Spinal cord (tissue), 10 donors: ENCODE results near the gene CNIH3. TPM values are rescaled to one million over a fixed set of nuclear protein-coding genes. Genes with fewer than 3 reads are reported as not detected.

Experiments
- DNase-seq, 6 donors: peaks; one replicate each; pipeline versions ENCODE4 v3.0.0 to v3.0.0-alpha.2; 2013 to 2015; ENCODE audit warnings: low spot score in 6 of 6, low read depth in 4 of 6
- H3K27ac ChIP-seq: one replicate; pipeline ENCODE4 v1.5.1; 2013; ENCODE audit warnings: low read depth, low read length, control low read depth
- H3K27me3 ChIP-seq: one replicate; pipeline ENCODE4 v1.6.1; 2013; ENCODE audit warnings: low read length; ENCODE audit not compliant: control insufficient read depth, insufficient read depth
- H3K36me3 ChIP-seq: one replicate; pipeline ENCODE4 v1.6.1; 2013; ENCODE audit warnings: low read length; ENCODE audit not compliant: control insufficient read depth, insufficient read depth
- H3K4me1 ChIP-seq: one replicate; pipeline ENCODE4 v1.6.1; 2013; ENCODE audit warnings: low read length; ENCODE audit not compliant: control insufficient read depth, insufficient read depth
- H3K4me3 ChIP-seq: one replicate; pipeline ENCODE4 v1.5.1; 2013; ENCODE audit warnings: low read depth, low read length, control low read depth
- H3K9me3 ChIP-seq: one replicate; pipeline ENCODE4 v1.6.1; 2013; ENCODE audit warnings: low read length; ENCODE audit not compliant: control insufficient read depth, insufficient read depth
- WGBS: methylation state at CpG from one replicate; pipeline ENCODE4 v1.1.5; 2013; ENCODE audit warnings: missing lambda C conversion rate; ENCODE audit not compliant: insufficient coverage; 5-methylcytosine and 5-hydroxymethylcytosine counted together
- polyA plus RNA-seq, 2 donors: library from polyadenylated mRNA; unstranded; fragments of 120-200 nt; gene quantifications; one replicate each; pipeline ENCODE4 v1.2.1, GENCODE V29; 2013; ENCODE audit not compliant: insufficient read length in 2 of 2
- total RNA-seq, 2 donors: library from RNA; depleted of rRNA in 1 of 2; stranded (reverse); fragments of 120-200 nt in 1 of 2; fragments of >200 nt in 1 of 2; gene quantifications; one replicate each; pipeline versions ENCODE4 v1.2.3 to v1.2.4, GENCODE V29; 2013 to 2014
- donor health status: healthy.

The CNIH3 gene
- total and polyA plus RNA-seq, 4 donors, result 8.3 to 18.6 (median 13.1) TPM

DNA sequence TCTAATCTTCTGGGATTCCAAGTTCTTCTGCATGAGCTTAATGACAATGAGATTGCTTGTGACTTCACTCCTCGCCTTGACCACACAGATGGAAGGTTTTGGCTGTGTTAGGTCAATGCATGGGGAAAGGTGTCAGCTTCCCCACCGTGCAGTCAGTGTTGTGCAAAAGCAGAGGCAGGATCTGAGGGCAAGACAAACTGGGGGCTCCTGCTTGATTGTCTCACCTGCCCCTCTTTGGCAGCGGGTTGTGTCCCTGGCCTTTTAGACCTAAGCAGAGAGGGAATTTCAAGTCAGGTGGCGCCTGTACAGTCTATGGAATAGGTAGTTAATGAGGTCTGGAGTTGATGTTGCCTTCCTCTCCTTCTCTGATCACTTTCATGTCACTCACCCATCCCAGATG is 150.1 kb downstream of the CNIH3 start:
- no peaks in the 10 kb centered on the region for H3K27me3 ChIP-seq

DNA sequence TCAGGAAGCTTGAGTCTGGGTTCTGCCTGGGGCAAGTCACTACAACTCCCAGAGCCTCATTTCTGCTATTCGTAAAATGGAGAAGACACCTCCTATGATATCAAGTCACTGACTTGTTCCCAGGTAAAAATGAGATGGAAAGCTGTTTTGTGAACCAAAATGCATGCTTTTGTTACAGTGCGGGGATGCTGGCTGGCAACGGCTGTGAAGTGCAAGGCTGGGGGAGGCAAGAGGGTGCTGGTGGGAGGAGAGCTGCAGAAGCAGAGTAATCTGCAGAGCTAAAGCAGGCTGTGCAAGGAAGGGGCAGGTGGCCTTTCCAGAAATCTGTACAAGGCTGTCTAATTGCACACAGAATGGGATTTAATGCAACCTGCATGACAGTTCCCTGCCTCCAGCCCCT is 150.9 kb downstream of the CNIH3 start:
- DNase-seq, result peak in 1 of 6 donors; percentile 28
- WGBS, result 80% methylated on average over 2 of the region's 3 CpGs

More for the DNA sequence above, 150.1 kb downstream of the CNIH3 start:
- 68% methylated on average over 2 of the region's 4 CpGs for WGBS
- H3K9me3 ChIP-seq, result no peaks in the 10 kb centered on the region
- DNase-seq, result no peak
- no peaks in the 10 kb centered on the region for H3K36me3 ChIP-seq
- H3K4me3 ChIP-seq, result no peak overlapping the region
- H3K27ac ChIP-seq, result no peak overlapping the region
- H3K4me1 ChIP-seq, result peaks cover 3% of the 10 kb centered on the region

GRCh38 chr1:224767676-224768075 is 151.6 kb downstream of the CNIH3 start:
- no CpG with 5 or more reads among the region's 2 CpGs for WGBS
- Histone ChIP-seq H3K27ac (no peak overlapping the region), H3K36me3 (no peaks in the 10 kb centered on the region), H3K4me1 (peaks cover 3% of the 10 kb centered on the region), H3K4me3 (no peak overlapping the region), H3K27me3 (no peaks in the 10 kb centered on the region), H3K9me3 (no peaks in the 10 kb centered on the region)
- peak in 3 of 6 donors; percentile 15 to 91 (median 19) for DNase-seq

More for the DNA sequence above, 150.9 kb downstream of the CNIH3 start:
- Histone ChIP-seq H3K36me3 (no peaks in the 10 kb centered on the region), H3K4me3 (no peak overlapping the region), H3K9me3 (no peaks in the 10 kb centered on the region), H3K27me3 (no peaks in the 10 kb centered on the region), H3K4me1 (peaks cover 3% of the 10 kb centered on the region), H3K27ac (no peak overlapping the region)

GRCh38 chr1:224768971-224769370 is 152.9 kb downstream of the CNIH3 start:
- H3K9me3 ChIP-seq, result no peaks in the 10 kb centered on the region
- 93% methylated on average over 6 of the region's 6 CpGs for WGBS
- DNase-seq, result no peak
- H3K4me3 ChIP-seq, result no peak overlapping the region
- H3K27ac ChIP-seq, result no peak overlapping the region
- no peaks in the 10 kb centered on the region for H3K27me3 ChIP-seq
- H3K36me3 ChIP-seq, result no peaks in the 10 kb centered on the region
- peaks cover 3% of the 10 kb centered on the region for H3K4me1 ChIP-seq

DNA sequence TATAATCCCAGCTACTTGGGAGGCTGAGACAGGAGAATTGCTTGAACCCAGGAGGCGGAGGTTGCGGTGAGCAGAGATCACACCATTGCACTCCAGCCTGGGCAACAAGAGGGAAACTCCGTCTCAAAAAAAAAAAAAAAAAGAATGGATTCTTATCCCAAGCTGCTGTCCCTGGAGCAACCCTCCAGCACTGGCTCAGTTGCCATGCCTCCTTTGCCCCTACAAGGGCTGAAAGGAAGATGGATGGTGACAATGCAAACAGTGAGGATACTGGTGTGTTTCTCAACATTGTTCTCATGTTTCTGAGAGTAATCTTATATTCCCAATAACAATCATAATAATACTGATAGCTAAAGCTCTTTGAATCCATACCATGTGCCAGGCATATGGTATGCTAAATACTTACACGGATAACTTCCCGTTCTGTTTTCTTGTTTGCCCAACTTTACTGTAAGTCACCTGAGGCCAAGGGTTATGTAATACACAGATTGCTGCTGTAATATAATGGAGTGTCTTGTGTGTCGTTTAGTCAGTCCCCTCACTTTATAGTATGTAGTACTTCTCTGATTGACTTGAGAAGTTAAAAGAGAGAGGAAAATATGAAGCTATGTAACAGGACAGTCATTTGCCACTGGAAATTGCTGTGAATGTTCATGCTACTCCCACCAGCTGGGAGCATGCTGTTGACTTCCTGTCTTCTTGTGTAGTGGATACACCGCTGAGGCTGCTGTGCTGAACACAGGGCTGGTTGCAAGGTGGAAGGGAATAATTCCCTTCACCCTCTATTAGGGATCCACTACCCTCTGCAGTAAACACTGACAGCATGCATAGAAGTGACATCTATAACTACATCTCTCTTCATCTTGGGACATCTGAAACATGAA is 153.6 kb downstream of the CNIH3 start:
- Histone ChIP-seq H3K27ac (no peak overlapping the region), H3K36me3 (no peaks in the 10 kb centered on the region), H3K4me1 (peaks cover 3% of the 10 kb centered on the region), H3K27me3 (no peaks in the 10 kb centered on the region), H3K4me3 (no peak overlapping the region), H3K9me3 (no peaks in the 10 kb centered on the region)
- no peak for DNase-seq
- WGBS, result no CpG with 5 or more reads among the region's 7 CpGs

DNA sequence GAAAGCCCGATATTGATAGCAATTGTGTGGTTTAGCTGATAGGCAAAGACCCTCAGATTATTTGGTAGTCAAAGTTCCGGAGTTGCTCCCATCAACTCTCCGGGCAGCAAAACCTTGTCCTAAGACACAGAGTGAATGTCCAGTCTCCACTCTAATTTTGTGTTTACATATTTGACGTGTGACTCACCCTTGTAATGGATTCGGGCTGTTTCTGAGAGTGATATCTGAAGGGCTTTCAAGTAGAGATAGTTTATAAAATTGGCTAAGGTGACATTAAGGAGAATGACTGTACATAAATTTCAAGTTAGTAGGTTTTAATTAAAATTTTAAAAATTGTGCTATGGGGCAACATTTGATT is 154.2 kb downstream of the CNIH3 start:
- no peak for DNase-seq
- H3K4me3 ChIP-seq, result no peak overlapping the region
- H3K27me3 ChIP-seq, result no peaks in the 10 kb centered on the region
- WGBS, result no CpG with 5 or more reads among the region's 5 CpGs
- no peak overlapping the region for H3K27ac ChIP-seq
- no peaks in the 10 kb centered on the region for H3K9me3 ChIP-seq
- no peaks in the 10 kb centered on the region for H3K36me3 ChIP-seq
- peaks cover 3% of the 10 kb centered on the region for H3K4me1 ChIP-seq

DNA sequence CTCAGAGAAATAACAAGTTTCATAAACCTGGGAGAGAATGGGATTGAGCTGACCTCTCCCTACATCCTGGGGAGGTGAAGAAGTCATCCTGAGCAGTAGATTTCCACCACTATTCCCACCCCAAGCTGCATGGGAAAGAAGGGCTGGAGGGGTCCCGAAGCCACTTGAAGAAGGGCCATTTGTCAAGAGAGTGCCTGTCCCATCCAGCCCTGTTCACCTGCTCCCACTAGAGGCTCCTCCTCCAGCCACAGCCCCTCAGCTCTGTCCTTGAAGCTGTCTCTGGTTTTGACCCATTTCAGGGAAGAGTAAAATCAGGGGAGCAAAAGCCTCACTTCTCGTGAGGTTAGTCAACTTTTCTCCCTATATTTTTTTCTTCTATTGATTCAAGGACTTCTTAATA is 157.5 kb downstream of the CNIH3 start:
- Histone ChIP-seq H3K4me1 (no peaks in the 10 kb centered on the region), H3K36me3 (no peaks in the 10 kb centered on the region), H3K4me3 (no peak overlapping the region), H3K27ac (no peak overlapping the region), H3K27me3 (no peaks in the 10 kb centered on the region), H3K9me3 (no peaks in the 10 kb centered on the region)
- 80% methylated on average over 1 of the region's 2 CpGs for WGBS
- no peak for DNase-seq

DNA sequence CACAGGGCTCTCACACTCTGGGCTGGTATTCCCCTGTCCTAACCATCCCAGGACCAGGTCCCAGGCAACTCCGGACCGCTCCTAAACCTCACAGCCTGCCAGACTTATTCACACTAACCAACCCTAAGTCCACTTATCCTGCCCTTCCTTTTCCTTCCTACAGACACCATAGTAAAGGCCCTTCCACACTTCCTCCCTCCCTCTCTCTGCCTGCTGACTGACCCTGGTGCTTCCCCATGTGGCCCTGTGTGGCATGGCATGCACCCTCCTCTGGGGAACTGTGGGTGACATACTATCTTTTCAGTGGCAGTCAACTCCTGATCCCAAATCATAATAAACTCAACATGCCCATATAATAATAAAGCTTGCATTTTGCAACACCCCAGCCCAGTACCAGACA is 158.3 kb downstream of the CNIH3 start:
- Histone ChIP-seq H3K27me3 (no peaks in the 10 kb centered on the region), H3K27ac (no peak overlapping the region), H3K4me3 (no peak overlapping the region), H3K4me1 (no peaks in the 10 kb centered on the region), H3K9me3 (no peaks in the 10 kb centered on the region), H3K36me3 (no peaks in the 10 kb centered on the region)
- 100% methylated on average over 2 of the region's 2 CpGs for WGBS
- DNase-seq, result no peak

GRCh38 chr1:224777180-224777579 is 161.1 kb downstream of the CNIH3 start:
- no CpG with 5 or more reads among the region's 2 CpGs for WGBS
- no peak overlapping the region for H3K4me3 ChIP-seq
- H3K4me1 ChIP-seq, result no peaks in the 10 kb centered on the region
- DNase-seq, result peak in 1 of 6 donors; percentile 25
- no peak overlapping the region for H3K27ac ChIP-seq
- no peaks in the 10 kb centered on the region for H3K9me3 ChIP-seq
- no peaks in the 10 kb centered on the region for H3K27me3 ChIP-seq
- H3K36me3 ChIP-seq, result no peaks in the 10 kb centered on the region

GRCh38 chr1:224779536-224779935 is 163.4 kb downstream of the CNIH3 start:
- H3K4me1 ChIP-seq, result no peaks in the 10 kb centered on the region
- no peak for DNase-seq
- H3K9me3 ChIP-seq, result no peaks in the 10 kb centered on the region
- no peaks in the 10 kb centered on the region for H3K27me3 ChIP-seq
- no peaks in the 10 kb centered on the region for H3K36me3 ChIP-seq
- no peak overlapping the region for H3K4me3 ChIP-seq
- no peak overlapping the region for H3K27ac ChIP-seq
